ENCODE data around the gene HOXC13.

The HOXC13 gene

DNA sequence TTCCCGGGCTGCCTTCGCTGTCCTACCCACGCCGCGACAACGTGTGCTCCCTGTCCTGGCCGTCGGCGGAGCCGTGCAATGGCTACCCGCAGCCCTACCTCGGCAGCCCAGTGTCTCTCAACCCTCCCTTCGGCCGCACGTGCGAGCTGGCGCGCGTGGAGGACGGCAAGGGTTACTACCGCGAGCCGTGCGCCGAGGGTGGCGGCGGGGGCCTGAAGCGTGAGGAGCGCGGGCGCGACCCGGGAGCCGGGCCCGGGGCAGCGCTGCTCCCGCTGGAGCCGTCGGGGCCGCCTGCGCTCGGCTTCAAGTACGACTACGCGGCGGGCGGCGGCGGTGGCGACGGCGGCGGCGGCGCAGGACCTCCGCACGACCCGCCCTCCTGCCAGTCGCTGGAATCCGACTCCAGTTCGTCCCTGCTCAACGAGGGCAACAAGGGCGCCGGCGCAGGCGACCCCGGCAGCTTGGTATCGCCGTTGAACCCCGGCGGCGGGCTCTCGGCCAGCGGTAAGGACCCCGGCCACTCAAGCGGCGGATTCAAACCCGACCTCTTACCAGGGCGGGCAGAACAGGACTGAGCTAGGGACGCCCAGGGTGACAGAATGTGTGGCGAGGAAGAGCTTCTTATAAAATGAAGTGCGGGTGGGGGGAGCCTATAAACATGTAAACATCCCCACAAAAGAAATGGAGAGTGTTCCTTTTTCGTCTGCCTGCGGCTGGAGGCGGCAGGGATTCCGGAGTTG, 16.6 kb downstream of the HOXC13 start:
- no peak for DNase-seq

DNA sequence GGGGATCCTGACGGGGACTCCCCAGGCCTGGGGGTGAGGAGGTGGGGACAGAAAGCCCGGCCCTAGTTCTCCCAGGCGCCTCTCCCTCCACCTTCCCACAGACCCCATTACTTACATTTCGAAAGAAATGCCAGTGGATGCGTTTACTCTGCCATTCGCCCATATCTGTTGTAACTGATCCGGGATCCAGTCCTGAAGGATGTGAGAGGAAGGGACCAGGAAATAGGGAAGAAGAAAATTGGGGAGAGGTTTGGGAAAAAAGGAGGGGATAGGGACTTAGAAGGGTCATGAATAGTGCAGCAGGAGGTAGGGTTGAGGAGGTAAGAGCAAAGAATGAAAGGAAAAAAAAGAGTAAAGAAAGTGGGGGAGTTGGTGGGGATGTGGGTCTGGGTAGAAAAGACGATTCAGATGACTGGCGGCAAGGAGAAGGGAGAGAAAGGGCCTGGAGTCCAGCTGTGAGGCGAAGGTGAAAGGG, 17.2 kb downstream of the HOXC13 start:
- no peak for DNase-seq

GRCh38 chr12:53956251-53956887, 17.7 kb downstream of the HOXC13 start:
- DNase-seq: no peak

DNA sequence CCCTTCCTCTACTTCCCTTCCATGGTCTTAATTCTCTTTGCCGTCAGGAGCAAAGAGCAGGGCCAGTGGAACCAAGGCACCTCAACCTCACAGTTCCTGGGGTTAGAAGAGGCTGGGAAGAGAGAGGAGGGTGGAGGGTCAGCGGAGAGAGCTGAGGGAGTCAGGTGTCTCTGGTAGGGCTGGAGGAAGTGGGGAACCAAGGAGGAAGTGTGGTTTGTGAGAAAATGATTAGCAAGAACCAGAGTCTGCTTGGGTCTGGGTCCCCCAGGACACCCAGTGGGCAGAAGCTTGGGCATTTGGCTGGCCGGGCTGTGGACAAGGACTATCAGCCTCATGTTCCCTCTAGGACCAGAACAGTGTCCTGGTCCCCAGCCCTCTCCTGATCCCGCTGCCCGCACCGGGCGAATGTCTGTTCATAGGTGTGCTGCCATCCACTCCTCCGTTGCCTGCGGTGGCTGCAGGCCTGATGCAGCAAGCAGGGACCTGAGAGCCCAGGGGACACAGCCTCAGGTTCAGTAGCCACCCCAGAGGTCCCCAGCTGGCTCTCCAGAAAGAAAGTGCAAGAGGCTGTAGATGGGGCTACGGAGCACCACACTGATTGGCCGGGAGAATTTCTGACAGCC, 18.4 kb downstream of the HOXC13 start:
- DNase-seq: no peak

- DNase-seq: no peak
Measured at GRCh38 chr12:53958128-53958527, 19.5 kb downstream of the HOXC13 start.

- DNase-seq: no peak
Measured at GRCh38 chr12:53959314-53959713, 20.7 kb downstream of the HOXC13 start.

- DNase-seq: no peak
Measured at GRCh38 chr12:53960187-53961024, 21.8 kb downstream of the HOXC13 start.

GRCh38 chr12:53961025-53961761, 22.6 kb downstream of the HOXC13 start:
- DNase-seq: no peak

DNA sequence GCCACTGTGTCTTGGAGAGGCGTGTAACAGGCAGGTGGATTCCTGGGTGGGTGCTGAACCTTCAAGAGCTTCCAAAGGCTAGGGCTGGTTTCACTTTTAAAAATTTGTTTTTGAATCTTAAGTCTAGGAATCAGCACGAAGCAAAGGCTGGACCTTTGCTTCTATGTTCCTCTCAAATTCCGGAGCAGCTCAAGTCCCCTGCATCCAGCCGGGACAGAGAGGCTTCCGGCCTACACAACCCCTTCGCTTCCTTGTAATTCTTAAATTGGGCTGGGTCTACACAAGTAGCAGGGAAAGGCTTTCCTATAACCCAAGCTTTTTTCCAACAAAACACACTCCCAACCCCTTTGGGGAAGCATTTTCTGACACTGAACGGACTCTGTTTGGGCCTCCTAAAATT, 24.4 kb downstream of the HOXC13 start:
- no peak for DNase-seq

GRCh38 chr12:53963434-53964314, 25.0 kb downstream of the HOXC13 start:
- no peak for DNase-seq

GRCh38 chr12:53964315-53964713, 25.7 kb downstream of the HOXC13 start:
- DNase-seq: no peak

- DNase-seq: no peak
Measured at GRCh38 chr12:53965281-53966084, 26.9 kb downstream of the HOXC13 start.

GRCh38 chr12:53966085-53966384, 27.4 kb downstream of the HOXC13 start:
- no peak for DNase-seq

- DNase-seq: no peak
Measured at GRCh38 chr12:53966385-53967133, 27.9 kb downstream of the HOXC13 start.

DNA sequence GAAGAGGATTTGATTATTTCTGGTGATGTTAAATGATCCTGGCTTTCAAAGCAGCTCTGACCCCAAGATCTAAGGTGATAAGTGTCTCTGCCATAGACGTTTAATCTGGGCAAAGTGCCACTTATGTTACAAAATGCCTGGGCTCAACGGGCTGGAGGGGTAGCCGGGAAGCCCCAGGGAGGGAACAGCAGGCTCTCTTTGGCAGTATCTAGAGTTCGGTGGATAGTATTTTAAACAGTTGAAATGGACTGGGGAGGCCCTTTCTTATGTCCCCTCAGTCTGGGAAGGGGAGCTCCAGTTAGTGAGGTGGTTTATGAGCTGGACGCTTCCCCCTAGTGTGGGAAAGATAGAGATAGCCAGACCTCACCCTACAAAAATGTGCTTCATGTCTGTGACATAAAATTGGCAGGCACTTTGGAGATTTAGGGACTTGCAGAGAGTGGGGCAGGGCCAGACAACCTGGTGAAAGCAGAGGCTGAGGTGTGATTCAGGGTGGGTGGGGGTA, 28.8 kb downstream of the HOXC13 start:
- DNase-seq: no peak

DNA sequence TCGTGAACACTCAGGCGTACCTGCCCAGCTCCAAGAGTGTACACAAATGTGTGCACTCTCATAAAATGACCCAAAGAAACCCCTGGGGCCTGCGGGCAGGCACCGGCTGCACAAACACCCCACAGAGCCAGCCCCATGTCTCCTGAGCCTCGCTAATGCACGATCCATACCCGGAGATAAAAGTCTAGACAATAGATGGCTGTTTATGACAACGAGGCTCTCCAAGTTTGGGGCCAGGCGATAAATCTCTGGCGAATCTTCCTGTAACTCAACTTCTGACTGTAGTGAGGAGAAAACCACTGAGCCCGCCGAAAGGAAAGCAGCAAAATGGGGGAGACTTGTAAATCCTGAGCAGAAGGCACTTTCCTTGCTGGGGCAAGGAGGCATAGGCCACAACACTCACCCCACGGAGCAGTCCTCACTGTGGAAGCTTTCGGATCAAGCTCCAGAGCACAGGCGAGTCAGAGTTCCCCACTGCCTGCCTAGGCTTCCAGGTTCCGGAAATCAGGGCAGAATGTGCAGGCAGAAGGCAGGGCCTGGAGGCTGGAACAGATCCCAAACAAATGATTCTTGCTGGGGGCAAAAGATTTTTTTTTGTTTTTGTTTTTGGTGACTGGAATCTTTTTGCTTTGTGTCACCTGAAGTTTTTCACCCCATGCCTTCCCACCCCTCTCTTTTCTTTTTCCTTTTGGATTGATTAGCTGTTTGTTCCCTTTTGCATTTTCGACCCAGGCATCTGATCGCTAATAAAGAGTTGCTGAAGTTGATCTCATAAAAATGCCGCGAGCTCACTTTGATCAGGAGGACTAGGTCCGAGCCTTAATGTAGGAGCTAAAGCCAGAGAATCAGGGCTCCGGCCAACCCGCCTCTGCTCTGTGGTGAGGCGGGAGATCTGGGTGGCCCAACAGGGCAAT, 29.8 kb downstream of the HOXC13 start:
- DNase-seq: no peak

DNA sequence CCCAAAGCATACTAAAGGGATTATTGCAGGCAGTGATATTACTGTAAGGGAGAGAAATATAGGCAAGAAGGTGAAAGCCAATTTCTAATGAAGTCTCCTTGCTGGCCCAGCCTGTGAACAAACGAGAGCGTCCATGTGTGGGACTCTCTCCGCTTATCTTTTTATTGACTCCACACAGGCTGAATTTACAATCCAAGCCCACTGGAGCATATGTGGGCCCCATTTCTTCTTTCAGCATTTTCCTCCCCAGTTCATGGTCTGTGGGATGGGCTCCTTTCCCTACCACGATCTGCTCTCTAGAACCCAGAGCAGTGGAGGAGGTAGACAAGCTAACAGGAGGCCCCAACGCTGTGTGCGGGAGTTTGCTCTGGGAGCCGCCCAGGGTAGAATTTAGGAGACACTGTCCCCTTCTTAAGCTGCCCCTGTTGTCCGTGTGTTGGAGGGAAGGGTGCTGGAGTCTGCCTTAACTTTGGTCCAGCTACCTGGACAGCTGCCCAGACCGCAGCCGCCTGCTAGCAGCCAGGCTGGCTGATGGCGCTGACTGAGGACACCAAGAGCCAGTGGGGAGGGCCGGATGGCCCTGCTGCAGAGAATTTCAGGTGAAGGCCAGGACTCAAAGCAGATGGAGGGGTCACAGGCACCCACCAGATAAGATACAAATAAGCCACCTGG, 31.1 kb downstream of the HOXC13 start:
- DNase-seq: no peak

- DNase-seq: no peak
Measured at GRCh38 chr12:53970451-53970850, 31.8 kb downstream of the HOXC13 start.

Measured in NCI-H1105 treated with DMSO at 0.1 percent for 48 hours (cell line).